ENCODE results near the gene COL6A3.

The COL6A3 gene

DNA sequence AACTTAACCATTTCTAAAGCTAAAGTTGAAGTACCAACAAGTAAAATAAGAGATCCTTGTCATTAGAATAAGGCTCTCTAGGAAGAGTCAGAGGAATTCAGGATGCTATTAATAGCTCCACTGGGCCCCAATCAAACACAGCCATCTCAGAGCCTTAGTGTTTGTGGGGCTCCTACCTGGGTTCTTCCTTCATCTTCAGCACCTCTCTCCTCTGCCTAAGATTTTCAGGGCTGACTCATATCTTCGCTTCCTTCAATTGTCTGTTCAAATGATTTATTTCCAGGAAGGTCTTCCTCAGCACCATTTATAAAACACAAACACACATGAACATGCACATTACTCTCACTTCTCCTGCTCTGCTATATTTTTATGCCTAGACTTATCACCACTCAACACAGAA is 119.5 kb downstream of the COL6A3 start:
- DNase-seq (ENCODE audit: low read depth) = no peak

GRCh38 chr2:237293978-237294377 is 120.0 kb downstream of the COL6A3 start:
- no peak for DNase-seq (ENCODE audit: low read depth)

- DNase-seq (ENCODE audit: low read depth) = peak; percentile 99
These were observed 122.7 kb downstream of the COL6A3 start for GRCh38 chr2:237291138-237291792.

GRCh38 chr2:237290261-237290660 is 123.7 kb downstream of the COL6A3 start:
- peak; percentile 88 for DNase-seq (ENCODE audit: low read depth)

- DNase-seq (ENCODE audit: low read depth) = no peak
These were observed 124.8 kb downstream of the COL6A3 start for GRCh38 chr2:237289139-237289538.

DNA sequence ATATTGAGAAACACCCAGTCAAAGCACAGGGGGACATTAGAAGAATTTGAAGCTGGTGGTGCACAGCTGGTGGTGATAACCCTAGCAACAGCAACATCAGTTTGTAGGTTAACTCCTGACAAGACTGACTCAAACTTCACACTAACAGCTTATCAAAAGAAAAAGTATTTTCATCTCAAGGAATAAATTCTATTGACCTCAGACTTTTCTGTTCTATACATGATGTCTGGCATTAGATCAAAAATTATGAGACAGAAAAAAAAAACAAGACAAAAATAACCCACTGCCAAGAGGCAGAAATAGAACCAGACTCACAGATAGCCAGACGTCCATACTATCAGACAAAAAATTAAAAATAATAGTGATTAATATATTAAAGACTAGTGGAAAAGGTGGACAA is 126.1 kb downstream of the COL6A3 start:
- DNase-seq (ENCODE audit: low read depth) = no peak

DNA sequence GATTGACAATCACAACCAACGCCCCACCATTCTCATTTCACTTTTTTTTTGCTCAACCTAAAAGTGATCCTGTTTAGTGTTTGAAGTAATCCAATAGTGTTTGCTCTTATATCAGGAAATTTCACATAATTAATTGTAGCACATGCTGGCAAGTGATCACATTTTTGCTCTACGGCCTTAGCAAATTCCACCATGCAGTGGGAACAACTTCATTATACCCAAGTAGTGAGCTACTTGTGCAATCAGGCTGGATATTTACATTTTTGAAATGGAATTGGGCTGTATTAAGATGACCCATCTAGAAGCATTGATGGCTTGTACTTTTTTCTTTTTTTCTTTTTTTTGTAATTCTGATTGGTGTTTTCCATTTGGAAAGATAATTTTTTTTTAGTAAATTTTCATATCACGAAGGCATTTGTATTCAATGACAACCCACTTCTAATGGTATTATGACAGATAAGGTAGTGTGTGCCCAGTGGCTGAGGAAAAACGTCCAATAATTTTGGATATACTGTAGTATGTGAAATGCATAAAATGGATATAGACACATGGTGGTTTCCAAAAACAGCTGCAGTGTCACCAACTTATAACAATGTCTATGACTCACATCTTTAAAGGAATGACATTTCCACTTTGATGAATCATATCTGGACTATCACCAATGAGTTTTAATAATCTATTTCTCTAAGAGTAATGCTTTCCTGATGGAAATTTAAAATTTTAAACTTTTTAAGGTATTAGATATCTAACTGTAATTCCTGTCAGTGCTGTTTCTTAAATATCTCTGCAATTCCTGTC is 130.6 kb downstream of the COL6A3 start:
- peak; percentile 64 for DNase-seq (ENCODE audit: low read depth)

DNA sequence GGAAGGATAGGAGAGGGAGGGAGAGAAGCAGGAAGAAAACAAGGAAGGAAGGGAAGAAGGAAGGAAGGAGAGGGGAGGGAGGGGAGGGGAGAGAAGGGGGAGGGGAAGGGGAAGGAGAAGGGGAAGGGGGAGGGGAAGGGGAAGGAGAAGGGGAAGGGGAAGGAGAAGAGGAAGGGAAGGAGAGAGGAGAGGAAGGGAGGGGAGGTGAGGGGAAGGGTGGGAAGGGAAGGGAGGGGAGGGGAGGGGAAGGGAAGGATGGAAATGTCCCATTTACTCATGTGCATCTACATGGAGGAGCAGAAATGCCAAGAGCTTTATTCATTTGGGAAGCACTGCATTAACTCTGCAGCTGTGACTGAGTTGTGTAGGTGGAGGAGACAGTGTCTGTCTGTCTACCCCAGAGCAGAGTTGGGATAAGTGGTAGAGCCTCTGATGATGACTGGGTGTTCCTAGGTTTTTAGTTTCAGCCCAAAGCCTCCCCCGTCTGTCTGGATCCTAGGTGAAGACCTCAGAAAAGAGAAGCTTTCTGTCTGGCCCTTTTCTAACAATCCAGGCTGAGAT is 131.3 kb downstream of the COL6A3 start:
- no peak for DNase-seq (ENCODE audit: low read depth)

- peak; percentile 92 for DNase-seq (ENCODE audit: low read depth)
These were observed 132.1 kb downstream of the COL6A3 start for GRCh38 chr2:237281836-237282306.

- DNase-seq (ENCODE audit: low read depth) = no peak
These were observed 133.0 kb downstream of the COL6A3 start for GRCh38 chr2:237280939-237281338.

DNA sequence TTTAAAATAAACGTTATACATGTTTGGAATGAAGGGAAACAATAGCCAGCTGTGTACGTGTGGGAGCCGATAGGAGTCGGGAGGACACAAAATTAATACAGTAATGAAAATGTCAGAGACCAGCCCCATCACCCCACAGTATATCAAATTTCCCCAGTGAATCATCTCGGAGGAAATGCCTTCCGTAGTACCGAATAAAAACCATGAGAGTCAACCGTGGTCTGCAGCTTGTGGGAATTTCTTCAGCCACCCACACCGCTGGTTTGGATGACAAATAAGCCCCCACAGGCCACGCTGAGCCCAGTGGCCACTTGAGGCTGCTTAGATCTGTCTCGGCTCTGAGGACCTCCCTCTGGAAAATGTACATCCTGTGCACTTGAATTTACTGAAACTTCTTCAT is 133.7 kb downstream of the COL6A3 start:
- peak; percentile 96 for DNase-seq (ENCODE audit: low read depth)

DNA sequence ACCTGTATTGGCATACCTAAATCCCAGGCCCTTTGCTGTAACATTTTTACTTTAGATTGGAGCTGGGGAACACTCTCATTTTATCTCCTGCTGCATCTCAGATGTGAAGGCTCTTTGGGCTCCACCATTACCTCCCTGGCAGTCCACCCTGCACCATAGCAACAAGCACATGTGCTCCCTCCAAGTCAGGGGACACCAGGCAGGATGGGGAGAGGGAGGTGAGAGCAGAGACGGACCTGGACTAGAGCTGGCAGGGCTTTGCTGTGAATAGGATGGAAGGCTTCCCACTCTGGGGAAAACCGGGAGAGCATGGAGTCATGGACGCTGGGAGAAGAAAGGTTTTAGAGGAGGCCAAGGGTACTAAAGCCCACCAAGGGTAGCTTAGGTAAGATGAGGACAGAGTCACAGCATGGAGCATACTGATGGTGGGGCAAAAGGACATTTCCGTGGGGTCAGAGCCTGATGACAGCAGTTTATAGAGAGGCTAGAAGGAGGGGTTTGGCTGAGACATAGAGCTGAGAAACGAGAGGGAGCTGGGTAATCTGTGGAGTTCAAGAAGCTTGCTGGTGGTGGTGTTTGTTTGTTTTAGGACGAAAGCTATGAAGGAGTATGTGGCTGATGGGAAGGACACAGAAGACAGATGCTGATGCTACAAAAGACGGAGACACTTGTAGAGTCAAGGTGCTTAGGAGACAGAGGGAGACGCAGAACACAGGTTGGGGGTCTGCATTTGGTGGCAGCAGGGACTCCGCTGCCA is 134.8 kb downstream of the COL6A3 start:
- DNase-seq (ENCODE audit: low read depth) = no peak

- DNase-seq (ENCODE audit: low read depth) = peak; percentile 97
These were observed 135.4 kb downstream of the COL6A3 start for GRCh38 chr2:237278568-237278967.

- DNase-seq (ENCODE audit: low read depth) = no peak
These were observed 137.1 kb downstream of the COL6A3 start for GRCh38 chr2:237276716-237277490.

Data from stromal cell of bone marrow (primary cell).